ENCODE measurements around the gene RPL26. TPM values are rescaled to one million over a fixed set of nuclear protein-coding genes. Genes with fewer than 3 reads are reported as not detected.

RPL26 gene
- total RNA-seq, 2 donors from 2014 or later, result 1,739 to 2,129 TPM

DNA sequence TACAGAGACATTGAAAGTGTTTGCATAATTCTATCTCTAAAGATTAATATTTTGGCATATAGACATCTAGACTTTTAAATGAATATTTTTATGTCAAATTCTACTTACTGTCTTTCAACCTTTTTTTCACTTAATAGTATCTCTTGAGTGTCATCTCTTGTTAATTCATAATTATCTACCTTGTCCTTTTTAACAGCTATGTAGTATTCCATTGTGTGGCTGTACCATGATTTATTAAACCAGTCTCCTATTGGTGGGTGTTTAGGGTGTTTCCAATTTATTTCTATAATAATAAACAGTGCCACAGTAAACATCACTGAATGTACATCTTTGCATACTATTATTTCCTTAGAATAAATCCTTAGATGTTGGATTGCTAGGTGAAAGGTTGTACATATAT is 30.9 kb upstream of the RPL26 start:
- no peak overlapping the region for H3K4me3 ChIP-seq (ENCODE audit: low read length)
- H3K4me3 Mint-ChIP-seq, result no peak overlapping the region
- H3K27me3 Mint-ChIP-seq (ENCODE audit: insufficient read depth), result peaks cover 22% of the 10 kb centered on the region

DNA sequence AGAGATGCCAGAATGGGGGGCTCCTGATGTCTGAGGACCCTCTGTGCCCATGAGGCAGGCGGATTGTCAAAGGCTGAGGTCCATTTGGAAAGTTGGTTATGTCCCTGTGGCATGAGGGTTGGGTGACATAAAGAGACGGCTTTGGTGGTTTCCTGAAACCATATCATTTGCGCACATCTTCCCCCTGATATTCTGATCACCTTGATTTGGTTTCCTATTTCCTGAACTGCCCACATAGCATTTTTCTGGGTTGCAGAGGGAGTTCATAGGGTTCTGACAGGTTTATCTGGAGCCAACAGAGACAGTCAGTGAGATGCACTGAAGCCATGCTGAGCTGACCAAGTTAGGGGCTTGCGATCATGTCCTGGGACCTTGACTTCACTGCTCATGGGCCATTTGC is 30.3 kb upstream of the RPL26 start:
- Mint-ChIP-seq H3K27me3 (ENCODE audit: insufficient read depth) (peaks cover 20% of the 10 kb centered on the region), H3K36me3 (ENCODE audit: low read depth) (no peaks in the 10 kb centered on the region), H3K4me3 (no peak overlapping the region), H3K4me1 (peaks cover 6% of the 10 kb centered on the region), H3K27ac (no peak overlapping the region), H3K9me3 (no peaks in the 10 kb centered on the region)
- H3K27me3 ChIP-seq (ENCODE audit: control insufficient read depth, insufficient read depth, low read length, poor library complexity, severe bottlenecking), result peaks cover 27% of the 10 kb centered on the region
- H3K9me3 ChIP-seq (ENCODE audit: control insufficient read depth, low read length), result no peaks in the 10 kb centered on the region
- no peak for DNase-seq
- H3K4me1 ChIP-seq (ENCODE audit: control insufficient read depth, insufficient read depth, low read length), result no peaks in the 10 kb centered on the region
- H3K36me3 ChIP-seq (ENCODE audit: control insufficient read depth, insufficient read depth, low read length), result no peaks in the 10 kb centered on the region
- TF ChIP-seq, protein P1, sequence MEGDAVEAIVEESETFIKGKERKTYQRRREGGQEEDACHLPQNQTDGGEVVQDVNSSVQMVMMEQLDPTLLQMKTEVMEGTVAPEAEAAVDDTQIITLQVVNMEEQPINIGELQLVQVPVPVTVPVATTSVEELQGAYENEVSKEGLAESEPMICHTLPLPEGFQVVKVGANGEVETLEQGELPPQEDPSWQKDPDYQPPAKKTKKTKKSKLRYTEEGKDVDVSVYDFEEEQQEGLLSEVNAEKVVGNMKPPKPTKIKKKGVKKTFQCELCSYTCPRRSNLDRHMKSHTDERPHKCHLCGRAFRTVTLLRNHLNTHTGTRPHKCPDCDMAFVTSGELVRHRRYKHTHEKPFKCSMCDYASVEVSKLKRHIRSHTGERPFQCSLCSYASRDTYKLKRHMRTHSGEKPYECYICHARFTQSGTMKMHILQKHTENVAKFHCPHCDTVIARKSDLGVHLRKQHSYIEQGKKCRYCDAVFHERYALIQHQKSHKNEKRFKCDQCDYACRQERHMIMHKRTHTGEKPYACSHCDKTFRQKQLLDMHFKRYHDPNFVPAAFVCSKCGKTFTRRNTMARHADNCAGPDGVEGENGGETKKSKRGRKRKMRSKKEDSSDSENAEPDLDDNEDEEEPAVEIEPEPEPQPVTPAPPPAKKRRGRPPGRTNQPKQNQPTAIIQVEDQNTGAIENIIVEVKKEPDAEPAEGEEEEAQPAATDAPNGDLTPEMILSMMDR (conservative IDR thresholded peaks at IDR 0.05), result no peak
- 91 to 92% methylated on average over 3 to 4 of the region's 4 CpGs for WGBS, 2 experiments (ENCODE audit: insufficient coverage in 1 of 2, insufficient read length in 1 of 2)
- H3K27ac ChIP-seq (ENCODE audit: low read depth, low read length), result no peak overlapping the region
- H3K9ac ChIP-seq (ENCODE audit: extremely low read depth, low read length, poor library complexity, severe bottlenecking), result no peak overlapping the region
- H3K4me3 ChIP-seq (ENCODE audit: low read length), result no peak overlapping the region

More for the DNA sequence above, 30.9 kb upstream of the RPL26 start:
- no peak overlapping the region for H3K9ac ChIP-seq (ENCODE audit: extremely low read depth, low read length, poor library complexity, severe bottlenecking)
- Mint-ChIP-seq H3K36me3 (ENCODE audit: low read depth) (no peaks in the 10 kb centered on the region), H3K9me3 (no peaks in the 10 kb centered on the region), H3K27ac (no peak overlapping the region), H3K4me1 (peaks cover 4% of the 10 kb centered on the region)
- H3K36me3 ChIP-seq (ENCODE audit: control insufficient read depth, insufficient read depth, low read length), result no peaks in the 10 kb centered on the region
- no peaks in the 10 kb centered on the region for H3K4me1 ChIP-seq (ENCODE audit: control insufficient read depth, insufficient read depth, low read length)
- no peaks in the 10 kb centered on the region for H3K9me3 ChIP-seq (ENCODE audit: control insufficient read depth, low read length)
- DNase-seq, result no peak
- no peak overlapping the region for H3K27ac ChIP-seq (ENCODE audit: low read depth, low read length)
- TF ChIP-seq, protein P1 (conservative IDR thresholded peaks at IDR 0.05), result no peak
- peaks cover 29% of the 10 kb centered on the region for H3K27me3 ChIP-seq (ENCODE audit: control insufficient read depth, insufficient read depth, low read length, poor library complexity, severe bottlenecking)

DNA sequence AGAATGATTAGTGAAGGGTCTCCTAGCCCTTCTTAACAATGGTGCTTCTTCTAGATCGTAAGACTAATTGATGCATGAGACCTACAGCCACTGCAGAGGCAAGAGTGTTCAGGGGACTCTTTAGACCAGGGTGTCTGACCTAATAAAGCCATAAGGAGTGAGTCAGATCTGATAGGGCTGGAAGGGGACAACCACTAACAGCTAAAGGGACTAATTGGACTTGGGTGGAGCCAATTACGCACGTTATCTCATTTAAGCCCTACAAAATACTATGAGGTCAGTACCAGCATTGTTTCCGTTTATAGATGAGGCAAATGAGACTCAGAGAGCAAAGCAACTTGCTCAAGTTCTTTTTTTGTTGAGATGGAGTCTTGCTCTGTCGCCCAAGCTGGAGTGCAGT is 29.1 kb upstream of the RPL26 start:
- Histone ChIP-seq H3K36me3 (ENCODE audit: control insufficient read depth, insufficient read depth, low read length) (no peaks in the 10 kb centered on the region), H3K9me3 (ENCODE audit: control insufficient read depth, low read length) (no peaks in the 10 kb centered on the region), H3K4me3 (ENCODE audit: low read length) (no peak overlapping the region), H3K27me3 (ENCODE audit: control insufficient read depth, insufficient read depth, low read length, poor library complexity, severe bottlenecking) (peaks cover 15% of the 10 kb centered on the region), H3K4me1 (ENCODE audit: control insufficient read depth, insufficient read depth, low read length) (no peaks in the 10 kb centered on the region), H3K9ac (ENCODE audit: extremely low read depth, low read length, poor library complexity, severe bottlenecking) (no peak overlapping the region), H3K27ac (ENCODE audit: low read depth, low read length) (no peak overlapping the region)
- Mint-ChIP-seq H3K27ac (no peak overlapping the region), H3K9me3 (no peaks in the 10 kb centered on the region), H3K4me1 (peaks cover 6% of the 10 kb centered on the region), H3K27me3 (ENCODE audit: insufficient read depth) (peaks cover 10% of the 10 kb centered on the region), H3K4me3 (no peak overlapping the region), H3K36me3 (ENCODE audit: low read depth) (no peaks in the 10 kb centered on the region)
- DNase-seq, result no peak
- 83 to 90% methylated on average over 5 of the region's 5 CpGs for WGBS, 2 experiments (ENCODE audit: insufficient coverage in 1 of 2, insufficient read length in 1 of 2)
- TF ChIP-seq, protein P1 (conservative IDR thresholded peaks at IDR 0.05), result no peak

All from endodermal cell (in vitro differentiated cells).